Erythroblast (primary cell): ENCODE measurements around the gene AGAP1.

Source experiments
- GATA1 ChIP-seq: IDR thresholded peaks from 2 replicates; pipeline ENCODE4 v1.6.1; 2011; ENCODE audit warnings: low read depth, mild to moderate bottlenecking, control low read depth, low read length, moderate library complexity
- POLR2A ChIP-seq: IDR thresholded peaks from 2 replicates; pipeline ENCODE4 v1.6.1; 2011; ENCODE audit warnings: mild to moderate bottlenecking, low read length

DNA sequence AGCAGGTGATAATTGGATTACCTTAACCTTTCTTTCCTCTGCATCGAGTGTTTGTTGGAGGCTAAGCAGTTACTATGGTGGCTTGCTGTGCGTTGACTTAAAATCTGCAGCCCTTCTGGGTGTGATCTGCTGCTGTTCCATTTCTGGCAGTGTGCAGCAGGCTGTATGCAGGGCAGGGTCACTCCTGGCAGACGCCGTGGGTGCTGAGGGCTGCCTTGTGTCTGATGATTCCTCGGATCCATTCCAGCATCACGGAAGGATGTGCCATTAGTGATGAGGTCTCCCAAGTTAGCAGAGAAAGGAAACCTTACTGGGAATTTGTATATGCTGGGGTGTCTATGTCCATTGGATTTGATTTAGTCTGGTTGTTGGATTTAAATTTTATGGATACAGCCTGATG, 310.8 kb downstream of the AGAP1 start:
- TF ChIP-seq POLR2A: no peak
- no peak for TF ChIP-seq GATA1
